ENCODE measurements around the gene EEIG1.
A peak's percentile ranks its signal among the peaks of the same experiment; 100 is the strongest.

The EEIG1 gene

GRCh38 chr9:127991757-127992274 is 11.0 kb upstream of the EEIG1 start:
- no peak overlapping the region for H2BK12ac ChIP-seq (ENCODE audit: low read length)
- H3K36me3 ChIP-seq (replicated peaks in 1 of 2; ENCODE audit: control insufficient read depth in 2 of 2, insufficient read depth in 2 of 2, low read length in 2 of 2), result no peaks in the 10 kb centered on the region
- no peak overlapping the region for H3K23ac ChIP-seq (ENCODE audit: low read depth, low read length, poor library complexity)
- H2BK5ac ChIP-seq (ENCODE audit: low read length), result no peak overlapping the region
- no peak overlapping the region for H3K4me2 ChIP-seq (ENCODE audit: insufficient read depth, low read length, poor library complexity, severe bottlenecking)
- no peak overlapping the region for H2AK5ac ChIP-seq (ENCODE audit: low read depth, low read length)
- H4K91ac ChIP-seq (ENCODE audit: low read depth, low read length, poor library complexity), result no peak overlapping the region
- H2AFZ ChIP-seq (ENCODE audit: low read length), result no peak overlapping the region
- no peak overlapping the region for H3K9ac ChIP-seq (ENCODE audit: low read depth, low read length, poor library complexity)
- H4K8ac ChIP-seq (ENCODE audit: low read depth, low read length), result no peak overlapping the region
- no peak for DNase-seq (ENCODE audit: low spot score)
- no peak overlapping the region for H3K4me3 ChIP-seq (ENCODE audit: low read length in 2 of 2)
- no peaks in the 10 kb centered on the region for H3K4me1 ChIP-seq (ENCODE audit: control insufficient read depth in 2 of 2, insufficient read depth in 1 of 2, low read depth in 1 of 2, low read length in 2 of 2)
- H3K79me1 ChIP-seq (ENCODE audit: low read depth, low read length), result no peaks in the 10 kb centered on the region
- no peak overlapping the region for H3K4ac ChIP-seq (ENCODE audit: low read length)
- H3K14ac ChIP-seq (ENCODE audit: low read length), result no peak overlapping the region
- no peaks in the 10 kb centered on the region for H3K27me3 ChIP-seq (ENCODE audit: control insufficient read depth in 3 of 3, insufficient read depth in 3 of 3, low read depth in 1 of 3, low read length in 3 of 3)
- no peak overlapping the region for H3K18ac ChIP-seq (ENCODE audit: low read length)
- H2BK15ac ChIP-seq (ENCODE audit: low read length), result no peak overlapping the region
- H2BK120ac ChIP-seq (ENCODE audit: low read depth, low read length), result no peak overlapping the region
- H3K9me3 ChIP-seq (replicated peaks in 1 of 2; ENCODE audit: control insufficient read depth in 2 of 2, insufficient read depth in 1 of 2, low read depth in 1 of 2, low read length in 2 of 2), result no peaks in the 10 kb centered on the region
- no peak overlapping the region for H3K27ac ChIP-seq (replicated peaks; ENCODE audit: low read length)
- WGBS, 2 donors (ENCODE audit: extremely low coverage in 2 of 2, insufficient read length in 2 of 2, insufficient replicate concordance in 1 of 2), result no CpG with 5 or more reads among the region's 3 CpGs

- no peak overlapping the region for H3K14ac ChIP-seq (ENCODE audit: low read length)
Measured at GRCh38 chr9:127991017-127991756, 10.4 kb upstream of the EEIG1 start.

DNA sequence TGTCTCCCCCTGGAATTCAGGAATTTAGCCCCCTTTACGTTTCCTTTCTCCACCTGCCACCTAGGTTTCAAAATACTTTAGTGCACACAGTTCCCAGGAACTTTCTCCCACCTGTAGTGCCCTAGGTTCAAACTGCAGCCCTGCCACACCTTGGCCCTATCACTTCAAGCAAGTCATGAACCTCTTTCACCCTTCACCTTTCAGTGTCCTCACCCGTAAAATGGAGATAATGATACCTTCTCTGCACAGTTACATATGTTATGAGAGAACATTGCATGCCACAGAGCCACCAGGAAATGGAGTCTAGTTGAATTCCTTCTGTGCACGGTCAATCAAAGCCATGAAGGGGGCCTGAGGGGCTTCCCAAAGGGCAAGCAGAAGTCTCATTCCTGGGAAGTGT is 9.8 kb upstream of the EEIG1 start:
- no peaks in the 10 kb centered on the region for H3K4me1 ChIP-seq (ENCODE audit: control insufficient read depth in 2 of 2, insufficient read depth in 1 of 2, low read depth in 1 of 2, low read length in 2 of 2)
- no peak overlapping the region for H3K4me3 ChIP-seq (ENCODE audit: low read length in 2 of 2)
- H2BK120ac ChIP-seq (ENCODE audit: low read depth, low read length), result no peak overlapping the region
- H2BK5ac ChIP-seq (ENCODE audit: low read length), result no peak overlapping the region
- H2AFZ ChIP-seq (ENCODE audit: low read length), result no peak overlapping the region
- H3K36me3 ChIP-seq (replicated peaks in 1 of 2; ENCODE audit: control insufficient read depth in 2 of 2, insufficient read depth in 2 of 2, low read length in 2 of 2), result no peaks in the 10 kb centered on the region
- H3K18ac ChIP-seq (ENCODE audit: low read length), result no peak overlapping the region
- H3K27me3 ChIP-seq (ENCODE audit: control insufficient read depth in 3 of 3, insufficient read depth in 3 of 3, low read depth in 1 of 3, low read length in 3 of 3), result no peaks in the 10 kb centered on the region
- H3K4me2 ChIP-seq (ENCODE audit: insufficient read depth, low read length, poor library complexity, severe bottlenecking), result no peak overlapping the region
- H3K27ac ChIP-seq (replicated peaks; ENCODE audit: low read length), result no peak overlapping the region
- H3K9me3 ChIP-seq (replicated peaks in 1 of 2; ENCODE audit: control insufficient read depth in 2 of 2, insufficient read depth in 1 of 2, low read depth in 1 of 2, low read length in 2 of 2), result no peaks in the 10 kb centered on the region
- WGBS, 2 donors (ENCODE audit: extremely low coverage in 2 of 2, insufficient read length in 2 of 2, insufficient replicate concordance in 1 of 2), result no CpG with 5 or more reads among the region's 3 CpGs
- no peak for DNase-seq (ENCODE audit: low spot score)
- H3K79me1 ChIP-seq (ENCODE audit: low read depth, low read length), result no peaks in the 10 kb centered on the region
- H2BK15ac ChIP-seq (ENCODE audit: low read length), result no peak overlapping the region
- H4K91ac ChIP-seq (ENCODE audit: low read depth, low read length, poor library complexity), result no peak overlapping the region
- H3K9ac ChIP-seq (ENCODE audit: low read depth, low read length, poor library complexity), result no peak overlapping the region
- no peak overlapping the region for H3K14ac ChIP-seq (ENCODE audit: low read length)
- H4K8ac ChIP-seq (ENCODE audit: low read depth, low read length), result no peak overlapping the region
- H2AK5ac ChIP-seq (ENCODE audit: low read depth, low read length), result no peak overlapping the region
- no peak overlapping the region for H2BK12ac ChIP-seq (ENCODE audit: low read length)
- no peak overlapping the region for H3K4ac ChIP-seq (ENCODE audit: low read length)
- H3K23ac ChIP-seq (ENCODE audit: low read depth, low read length, poor library complexity), result no peak overlapping the region

More at GRCh38 chr9:127991017-127991756, 10.4 kb upstream of the EEIG1 start:
- no peak overlapping the region for H2AK5ac ChIP-seq (ENCODE audit: low read depth, low read length)
- H4K91ac ChIP-seq (ENCODE audit: low read depth, low read length, poor library complexity), result no peak overlapping the region
- H3K4me1 ChIP-seq (ENCODE audit: control insufficient read depth in 2 of 2, insufficient read depth in 1 of 2, low read depth in 1 of 2, low read length in 2 of 2), result no peaks in the 10 kb centered on the region
- H2AFZ ChIP-seq (ENCODE audit: low read length), result no peak overlapping the region
- H3K23ac ChIP-seq (ENCODE audit: low read depth, low read length, poor library complexity), result no peak overlapping the region
- H3K27me3 ChIP-seq (ENCODE audit: control insufficient read depth in 3 of 3, insufficient read depth in 3 of 3, low read depth in 1 of 3, low read length in 3 of 3), result no peaks in the 10 kb centered on the region
- H3K9me3 ChIP-seq (replicated peaks in 1 of 2; ENCODE audit: control insufficient read depth in 2 of 2, insufficient read depth in 1 of 2, low read depth in 1 of 2, low read length in 2 of 2), result no peaks in the 10 kb centered on the region
- peak overlapping the region; percentile 59 for H3K18ac ChIP-seq (ENCODE audit: low read length)
- no peak overlapping the region for H2BK15ac ChIP-seq (ENCODE audit: low read length)
- H3K79me1 ChIP-seq (ENCODE audit: low read depth, low read length), result no peaks in the 10 kb centered on the region
- no peaks in the 10 kb centered on the region for H3K36me3 ChIP-seq (replicated peaks in 1 of 2; ENCODE audit: control insufficient read depth in 2 of 2, insufficient read depth in 2 of 2, low read length in 2 of 2)
- no peak overlapping the region for H3K4me2 ChIP-seq (ENCODE audit: insufficient read depth, low read length, poor library complexity, severe bottlenecking)
- H3K4me3 ChIP-seq (ENCODE audit: low read length in 2 of 2), result no peak overlapping the region
- H3K27ac ChIP-seq (replicated peaks; ENCODE audit: low read length), result no peak overlapping the region
- H2BK12ac ChIP-seq (ENCODE audit: low read length), result no peak overlapping the region
- H2BK120ac ChIP-seq (ENCODE audit: low read depth, low read length), result no peak overlapping the region
- H3K9ac ChIP-seq (ENCODE audit: low read depth, low read length, poor library complexity), result no peak overlapping the region
- DNase-seq (ENCODE audit: low spot score), result no peak
- no peak overlapping the region for H4K8ac ChIP-seq (ENCODE audit: low read depth, low read length)
- no peak overlapping the region for H3K4ac ChIP-seq (ENCODE audit: low read length)
- no CpG with 5 or more reads among the region's 10 CpGs for WGBS, 2 donors (ENCODE audit: extremely low coverage in 2 of 2, insufficient read length in 2 of 2, insufficient replicate concordance in 1 of 2)
- H2BK5ac ChIP-seq (ENCODE audit: low read length), result no peak overlapping the region

- no peak overlapping the region for H4K8ac ChIP-seq (ENCODE audit: low read depth, low read length)
Measured at GRCh38 chr9:127989094-127989493, 8.3 kb upstream of the EEIG1 start.

More at GRCh38 chr9:127989094-127989493, 8.3 kb upstream of the EEIG1 start:
- Histone ChIP-seq H2AK5ac (ENCODE audit: low read depth, low read length) (no peak overlapping the region), H3K4me2 (ENCODE audit: insufficient read depth, low read length, poor library complexity, severe bottlenecking) (no peak overlapping the region), H3K27me3 (ENCODE audit: control insufficient read depth in 3 of 3, insufficient read depth in 3 of 3, low read depth in 1 of 3, low read length in 3 of 3) (no peaks in the 10 kb centered on the region), H3K4ac (ENCODE audit: low read length) (no peak overlapping the region), H3K18ac (ENCODE audit: low read length) (no peak overlapping the region), H3K4me1 (ENCODE audit: control insufficient read depth in 2 of 2, insufficient read depth in 1 of 2, low read depth in 1 of 2, low read length in 2 of 2) (no peaks in the 10 kb centered on the region), H3K36me3 (replicated peaks in 1 of 2; ENCODE audit: control insufficient read depth in 2 of 2, insufficient read depth in 2 of 2, low read length in 2 of 2) (no peaks in the 10 kb centered on the region), H4K91ac (ENCODE audit: low read depth, low read length, poor library complexity) (no peak overlapping the region), H2BK5ac (ENCODE audit: low read length) (no peak overlapping the region), H3K27ac (replicated peaks; ENCODE audit: low read length) (no peak overlapping the region), H2BK120ac (ENCODE audit: low read depth, low read length) (no peak overlapping the region), H3K9me3 (replicated peaks in 1 of 2; ENCODE audit: control insufficient read depth in 2 of 2, insufficient read depth in 1 of 2, low read depth in 1 of 2, low read length in 2 of 2) (no peaks in the 10 kb centered on the region), H2BK15ac (ENCODE audit: low read length) (no peak overlapping the region), H2AFZ (ENCODE audit: low read length) (no peak overlapping the region), H2BK12ac (ENCODE audit: low read length) (no peak overlapping the region), H3K79me1 (ENCODE audit: low read depth, low read length) (no peaks in the 10 kb centered on the region), H3K14ac (ENCODE audit: low read length) (no peak overlapping the region), H3K4me3 (ENCODE audit: low read length in 2 of 2) (no peak overlapping the region), H3K9ac (ENCODE audit: low read depth, low read length, poor library complexity) (no peak overlapping the region), H3K23ac (ENCODE audit: low read depth, low read length, poor library complexity) (no peak overlapping the region)
- DNase-seq (ENCODE audit: low spot score), result no peak
- WGBS, 2 donors (ENCODE audit: extremely low coverage in 2 of 2, insufficient read length in 2 of 2, insufficient replicate concordance in 1 of 2), result no CpG with 5 or more reads among the region's 4 CpGs
